HG03521 (cell line): ENCODE measurements around the gene PAXIP1.
"Not testable (repeated sequence)": the region's sequence is repeated elsewhere in the genome, so short reads cannot be mapped to it uniquely, and the experiment has no call there.

Source experiments
- ATAC-seq: cut with Tn5 transposase; IDR thresholded peaks from one replicate; pipeline ENCODE4 v1.9.1; 2021; ENCODE audit warnings: mild to moderate bottlenecking, moderate library complexity; ENCODE audit not compliant: unreplicated experiment

PAXIP1 gene

GRCh38 chr7:154950960-154951359 is 52.0 kb downstream of the PAXIP1 start:
- no peak for ATAC-seq

DNA sequence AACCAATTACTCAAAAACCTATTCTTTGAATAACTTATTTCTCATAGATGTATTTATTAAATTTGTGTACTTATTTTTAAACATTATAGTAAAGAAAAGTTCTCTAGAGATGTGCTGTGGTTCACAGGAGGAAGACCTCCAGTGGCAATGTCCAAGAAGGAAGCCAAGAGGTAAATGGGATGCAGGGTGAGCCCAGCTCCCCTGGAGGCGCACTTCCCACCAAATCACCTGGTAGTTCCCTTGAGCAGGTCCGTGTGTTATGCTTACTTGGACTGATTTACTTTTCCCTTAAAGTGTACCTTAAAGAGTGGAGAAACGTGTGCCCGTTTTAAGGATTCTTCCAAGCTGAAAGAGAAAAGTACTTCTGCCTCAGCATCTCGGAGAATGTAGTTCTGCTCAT is 55.3 kb downstream of the PAXIP1 start:
- no peak for ATAC-seq

- no peak for ATAC-seq
Observed at GRCh38 chr7:154946166-154946565, 56.8 kb downstream of the PAXIP1 start.

DNA sequence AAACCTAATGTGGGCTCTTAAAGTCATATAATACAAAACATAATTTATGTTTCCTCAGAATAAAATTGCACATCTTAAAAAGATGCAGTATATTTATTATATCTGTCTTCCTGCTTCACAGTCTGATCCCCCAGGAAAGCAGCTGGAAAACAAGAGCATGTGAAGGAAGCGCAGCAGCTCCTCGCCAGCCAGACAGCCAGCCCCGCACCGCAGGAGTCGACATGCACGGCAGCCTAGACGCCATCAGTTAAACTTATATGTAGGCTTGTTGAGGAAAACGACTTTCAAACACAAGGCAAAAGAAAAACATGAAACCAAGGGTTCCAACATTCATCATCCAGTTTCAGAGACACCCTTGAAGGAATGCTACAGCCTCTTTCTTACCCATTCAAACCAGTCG is 59.0 kb downstream of the PAXIP1 start:
- no peak for ATAC-seq

DNA sequence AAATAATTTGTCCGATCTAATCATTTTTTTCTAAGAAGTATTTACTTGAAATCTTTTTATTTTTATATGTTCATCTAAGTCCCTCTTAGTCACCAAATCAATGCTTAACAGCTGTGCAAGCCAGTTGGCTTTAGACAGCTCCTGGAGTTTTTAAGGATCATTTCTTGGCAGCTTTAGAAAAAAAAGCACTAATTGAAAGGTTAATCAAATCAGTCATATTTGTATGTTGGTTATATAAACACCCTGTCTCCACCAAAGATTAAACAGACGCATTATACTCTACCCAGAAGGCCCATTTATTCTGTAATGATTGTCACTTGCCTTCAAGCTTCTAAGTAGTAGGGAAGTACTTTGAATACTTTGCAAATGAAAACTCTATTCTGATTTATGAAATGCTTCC is 60.2 kb downstream of the PAXIP1 start:
- no peak for ATAC-seq

DNA sequence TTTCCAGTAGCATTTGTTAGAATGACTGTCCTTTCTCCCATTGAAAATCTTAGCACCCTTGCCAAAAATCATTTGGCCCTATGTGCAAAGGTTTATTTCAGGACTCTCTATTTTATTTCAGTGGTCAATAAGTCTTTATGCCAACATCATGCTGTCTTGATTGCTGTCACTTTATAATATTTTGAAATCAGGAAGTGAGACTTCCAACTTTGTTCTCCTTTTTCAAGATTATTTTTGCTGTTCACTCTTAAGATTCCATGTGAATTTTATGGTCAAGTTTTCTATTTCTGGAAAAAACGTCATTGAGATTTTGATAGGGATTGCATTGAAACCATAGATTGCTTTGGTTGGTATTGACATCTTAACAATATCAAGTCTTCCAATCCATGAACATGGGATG is 65.1 kb downstream of the PAXIP1 start:
- no peak for ATAC-seq

DNA sequence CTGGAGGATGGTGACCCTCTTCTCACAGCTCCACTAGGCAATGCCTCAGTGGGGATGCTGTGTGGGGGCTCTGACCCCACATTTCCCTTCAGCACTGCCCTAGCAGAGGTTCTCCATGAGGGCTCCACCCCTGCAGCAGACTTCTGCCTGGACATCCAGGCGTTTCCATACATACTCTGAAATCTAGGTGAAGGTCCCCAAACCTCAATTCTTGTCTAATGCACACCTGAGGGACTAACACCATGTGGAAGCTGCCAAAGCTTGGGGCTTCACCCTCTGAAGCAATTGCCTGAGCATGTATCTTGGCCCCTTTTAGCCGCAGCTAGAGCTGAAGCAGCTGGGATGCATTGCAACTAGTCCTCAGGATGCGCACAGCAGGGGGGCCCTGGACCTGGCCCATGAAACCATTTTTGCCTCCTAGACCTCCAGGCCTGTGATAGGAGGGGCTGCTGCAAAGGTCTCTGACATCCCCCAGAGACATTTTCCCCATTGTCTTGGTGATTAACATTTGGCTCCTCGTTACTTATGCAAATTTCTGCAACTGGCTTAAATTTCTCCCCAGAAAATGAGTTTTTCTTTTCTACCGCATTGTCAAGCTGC is 68.5 kb downstream of the PAXIP1 start:
- ATAC-seq: not testable (repeated sequence)

GRCh38 chr7:154931906-154932305 is 71.0 kb downstream of the PAXIP1 start:
- no peak for ATAC-seq

- ATAC-seq: no peak
Observed at GRCh38 chr7:154929006-154929726, 73.8 kb downstream of the PAXIP1 start.

- peak; percentile 81 for ATAC-seq
Observed at GRCh38 chr7:154928136-154929005, 74.6 kb downstream of the PAXIP1 start.

GRCh38 chr7:154927624-154928125 is 75.2 kb downstream of the PAXIP1 start:
- ATAC-seq: peak; percentile 48

- not testable (repeated sequence) for ATAC-seq
Observed at GRCh38 chr7:154922472-154922871, 80.5 kb downstream of the PAXIP1 start.

DNA sequence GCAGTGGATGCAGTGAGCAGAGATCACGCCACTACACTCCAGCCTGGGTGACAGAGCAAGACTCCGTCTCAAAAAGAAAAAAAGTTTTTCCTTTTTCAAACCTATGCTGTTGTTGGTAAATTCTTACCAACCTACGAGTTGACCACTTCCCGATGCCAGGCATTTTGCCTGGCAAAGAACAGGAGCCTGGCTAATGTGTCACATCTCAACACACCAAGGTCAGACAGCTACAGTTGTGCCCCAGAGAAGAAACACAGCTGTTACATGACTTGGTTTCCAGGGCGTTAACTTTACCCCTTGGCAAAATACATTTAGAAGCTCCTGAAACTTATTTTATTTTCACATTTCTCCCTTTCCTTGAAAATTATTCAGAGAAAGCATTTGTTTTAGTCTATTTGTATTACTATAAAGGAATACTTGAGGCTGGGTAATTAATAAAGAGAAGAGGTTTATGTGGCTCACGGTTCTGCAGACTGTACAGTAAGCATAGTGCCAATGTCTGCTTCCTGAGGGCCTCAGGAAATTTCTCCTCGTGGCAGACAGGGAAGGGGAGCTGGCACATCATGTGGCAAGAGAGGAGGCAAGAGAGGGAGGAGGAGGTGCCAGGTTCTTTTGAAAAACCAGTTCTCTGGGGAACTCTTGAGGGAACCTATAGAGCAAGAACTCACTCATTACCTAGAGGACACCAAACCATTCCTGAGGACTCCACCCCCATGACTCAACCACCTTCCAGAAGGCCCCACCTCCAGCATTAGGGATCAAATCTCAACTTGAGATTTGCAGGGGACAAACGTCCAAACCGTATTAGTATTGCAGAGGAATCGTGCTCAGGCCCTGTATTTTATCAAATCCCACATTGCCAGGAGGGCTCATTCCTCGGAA is 83.3 kb downstream of the PAXIP1 start:
- ATAC-seq: no peak

DNA sequence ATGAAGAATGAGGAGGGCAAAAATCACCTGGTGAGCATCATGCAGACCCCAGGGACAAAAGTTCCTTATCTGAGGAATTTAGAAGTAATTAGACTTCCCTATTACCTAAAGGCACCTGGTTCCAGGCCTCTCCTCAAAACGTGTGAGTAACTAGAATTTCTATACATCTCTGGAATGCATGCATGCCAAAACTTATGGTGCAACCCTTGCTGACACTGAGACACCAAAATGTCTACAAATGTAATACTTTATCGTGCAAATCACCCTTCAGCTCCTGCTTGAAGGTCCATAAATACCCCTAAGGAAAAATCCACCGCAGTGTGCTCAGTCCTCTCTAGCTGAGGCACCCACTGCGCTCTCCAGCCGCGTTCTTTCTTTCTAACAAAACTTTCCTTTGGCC is 84.2 kb downstream of the PAXIP1 start:
- no peak for ATAC-seq

DNA sequence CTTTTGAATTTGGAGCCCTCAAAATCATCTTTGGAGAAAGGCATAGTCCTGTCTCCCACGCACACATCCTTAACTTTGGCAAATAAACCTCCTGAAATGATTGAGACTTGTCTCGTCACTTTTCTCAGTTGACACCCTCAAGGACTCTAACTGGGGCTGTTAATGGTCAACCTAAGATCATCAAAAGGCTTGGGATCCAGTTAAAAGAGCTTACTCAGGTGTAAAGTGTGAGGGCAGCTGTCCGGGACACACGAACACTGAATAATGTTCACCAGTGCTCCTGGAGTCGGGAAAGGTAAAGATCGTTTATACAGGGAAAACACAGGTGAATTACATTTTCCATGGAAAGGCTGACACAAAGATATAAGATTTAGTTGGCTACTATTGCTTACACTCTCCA is 84.7 kb downstream of the PAXIP1 start:
- ATAC-seq: no peak

- ATAC-seq: no peak
Observed at GRCh38 chr7:154917808-154918160, 85.1 kb downstream of the PAXIP1 start.

DNA sequence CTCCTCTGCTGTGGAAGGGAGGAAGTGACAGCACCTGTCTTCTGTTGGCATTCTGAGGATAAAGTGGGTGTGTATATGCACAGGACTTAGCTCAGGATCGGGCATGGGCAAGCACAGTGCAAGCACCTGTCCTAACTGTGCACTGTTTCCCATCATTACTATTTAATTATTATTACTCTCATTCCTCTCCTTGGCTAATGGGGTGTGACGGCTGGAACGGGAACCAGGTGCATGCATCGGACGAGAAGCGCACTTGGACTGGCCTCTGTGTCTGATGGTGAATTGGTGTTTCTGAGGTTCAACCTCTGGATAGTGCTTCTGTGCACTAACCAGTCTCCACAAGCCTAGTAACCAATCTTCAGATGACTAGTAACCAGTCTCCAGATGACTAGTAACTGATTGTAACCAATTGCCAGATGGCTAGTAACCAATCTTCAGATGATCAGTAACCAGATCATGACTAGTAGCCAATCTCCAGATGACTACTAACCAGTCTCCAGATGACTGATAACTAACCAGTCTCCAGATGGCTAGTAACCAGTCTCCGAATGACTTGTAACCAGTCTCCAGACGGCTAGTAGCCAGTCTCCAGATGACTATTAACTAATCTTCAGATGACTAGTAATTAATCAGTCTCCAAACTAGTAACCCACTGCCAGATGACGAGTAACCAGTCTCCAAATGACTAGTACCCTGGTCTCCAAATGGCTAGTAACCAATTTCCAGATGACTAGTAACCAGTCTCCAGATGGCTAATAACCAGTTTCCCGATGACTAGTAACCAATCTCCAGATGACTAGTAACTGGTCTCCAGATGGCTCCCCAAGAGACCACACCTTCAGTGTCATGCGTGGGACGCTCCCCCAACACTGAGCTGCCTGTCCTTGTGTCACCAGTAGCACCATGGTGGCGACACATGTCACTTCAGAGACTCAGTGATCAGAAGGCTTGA is 85.8 kb downstream of the PAXIP1 start:
- ATAC-seq: no peak

DNA sequence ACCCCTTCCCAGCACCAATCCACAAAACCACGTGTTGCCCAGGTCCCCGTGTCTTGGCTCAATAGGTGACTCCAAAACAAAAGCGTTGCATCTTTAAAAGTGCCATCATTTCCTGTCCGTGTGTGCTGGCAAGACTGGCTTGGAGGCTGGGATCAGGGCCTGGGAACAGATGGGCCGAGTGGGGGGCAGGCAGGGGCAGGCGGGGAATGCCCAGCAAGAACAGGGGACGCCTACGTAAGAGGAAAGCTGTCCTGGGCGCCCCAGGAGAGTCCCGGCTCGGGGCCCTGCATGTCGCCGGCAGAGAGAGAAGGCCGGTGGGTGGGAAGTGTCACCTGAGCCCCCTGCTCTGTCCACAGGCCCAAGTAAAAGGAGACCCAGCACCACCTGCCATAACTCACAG is 86.5 kb downstream of the PAXIP1 start:
- ATAC-seq: no peak

DNA sequence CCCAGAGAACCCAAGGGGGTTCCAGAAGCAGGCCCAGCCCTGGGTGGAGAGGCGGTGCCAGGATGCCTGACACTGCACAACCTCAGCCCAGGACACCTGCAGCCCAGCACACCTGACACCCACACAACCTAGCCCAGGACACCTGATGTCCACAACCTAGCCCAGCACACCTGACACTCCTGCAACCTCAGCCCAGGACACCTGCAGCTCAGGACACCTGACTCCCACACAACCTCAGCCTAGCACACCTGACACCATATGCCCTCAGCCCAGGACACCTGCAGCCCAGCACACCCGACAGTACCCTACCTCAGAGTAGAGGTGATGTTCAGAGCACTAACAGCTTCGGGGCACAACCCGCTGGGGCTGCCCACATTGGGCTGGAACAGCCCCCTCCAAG is 87.3 kb downstream of the PAXIP1 start:
- ATAC-seq: no peak

DNA sequence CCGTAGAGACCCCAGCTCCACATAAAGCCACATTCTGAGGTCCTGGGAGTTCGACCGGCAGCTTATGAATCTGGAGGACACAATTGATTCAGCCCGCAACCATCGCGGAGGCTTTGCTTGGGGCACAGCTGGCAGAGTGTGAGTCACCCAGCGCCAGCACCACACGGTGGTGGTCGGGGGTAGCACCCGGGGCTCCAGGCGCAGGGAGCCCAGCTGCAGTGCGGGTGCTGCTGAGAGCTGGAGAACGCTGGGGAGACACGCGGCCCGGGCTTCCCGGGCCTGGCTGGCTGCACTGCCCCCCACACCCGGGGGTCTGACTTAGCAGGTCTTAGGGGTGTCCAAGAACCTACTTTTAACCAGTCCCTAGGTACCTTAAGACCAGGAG is 87.9 kb downstream of the PAXIP1 start:
- ATAC-seq: no peak
